Measurements from ENCODE around the gene ASB16.

The ASB16 gene

DNA sequence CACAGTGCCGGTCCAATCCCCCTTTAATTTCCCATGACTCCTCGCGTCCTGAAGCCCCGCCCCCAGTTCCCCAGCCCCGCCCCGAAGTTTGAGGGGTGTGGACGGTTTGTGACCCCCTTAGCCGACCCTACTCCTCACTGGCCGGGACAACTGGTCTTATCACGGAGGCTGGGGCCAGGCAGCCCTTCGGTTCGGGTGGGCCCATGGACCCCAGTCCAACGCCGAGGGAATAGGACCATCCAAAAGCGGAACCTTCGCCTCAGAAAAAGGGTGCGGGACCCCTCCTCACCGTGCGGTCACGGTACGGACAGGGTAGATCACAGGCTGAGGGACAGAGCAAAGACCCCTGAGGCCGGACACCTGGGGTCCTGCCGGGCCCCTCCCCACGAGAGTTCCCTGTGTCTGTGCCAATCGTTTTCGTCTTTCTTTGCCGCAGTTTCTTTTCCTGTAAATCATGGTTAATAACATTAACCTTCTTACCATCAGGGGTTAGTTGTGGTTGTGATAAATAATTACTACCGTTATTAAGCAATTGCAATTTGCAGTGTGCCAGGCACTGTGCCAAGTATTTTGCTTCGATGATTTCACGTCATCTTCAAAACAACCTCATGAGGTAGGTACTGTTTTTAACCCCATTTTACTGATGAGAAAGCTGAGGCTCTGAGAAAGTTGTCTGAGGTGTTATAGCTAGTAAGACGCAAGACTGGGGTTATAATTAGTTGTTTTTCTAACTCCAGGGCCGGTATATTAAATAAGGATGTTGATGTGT, 16.8 kb downstream of the ASB16 start:
- TF ChIP-seq, protein P1, sequence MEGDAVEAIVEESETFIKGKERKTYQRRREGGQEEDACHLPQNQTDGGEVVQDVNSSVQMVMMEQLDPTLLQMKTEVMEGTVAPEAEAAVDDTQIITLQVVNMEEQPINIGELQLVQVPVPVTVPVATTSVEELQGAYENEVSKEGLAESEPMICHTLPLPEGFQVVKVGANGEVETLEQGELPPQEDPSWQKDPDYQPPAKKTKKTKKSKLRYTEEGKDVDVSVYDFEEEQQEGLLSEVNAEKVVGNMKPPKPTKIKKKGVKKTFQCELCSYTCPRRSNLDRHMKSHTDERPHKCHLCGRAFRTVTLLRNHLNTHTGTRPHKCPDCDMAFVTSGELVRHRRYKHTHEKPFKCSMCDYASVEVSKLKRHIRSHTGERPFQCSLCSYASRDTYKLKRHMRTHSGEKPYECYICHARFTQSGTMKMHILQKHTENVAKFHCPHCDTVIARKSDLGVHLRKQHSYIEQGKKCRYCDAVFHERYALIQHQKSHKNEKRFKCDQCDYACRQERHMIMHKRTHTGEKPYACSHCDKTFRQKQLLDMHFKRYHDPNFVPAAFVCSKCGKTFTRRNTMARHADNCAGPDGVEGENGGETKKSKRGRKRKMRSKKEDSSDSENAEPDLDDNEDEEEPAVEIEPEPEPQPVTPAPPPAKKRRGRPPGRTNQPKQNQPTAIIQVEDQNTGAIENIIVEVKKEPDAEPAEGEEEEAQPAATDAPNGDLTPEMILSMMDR (IDR thresholded peaks at IDR 0.05; ENCODE audit: extremely low read depth, missing control alignments): no peak
- no peak for DNase-seq (ENCODE audit: low spot score)

DNA sequence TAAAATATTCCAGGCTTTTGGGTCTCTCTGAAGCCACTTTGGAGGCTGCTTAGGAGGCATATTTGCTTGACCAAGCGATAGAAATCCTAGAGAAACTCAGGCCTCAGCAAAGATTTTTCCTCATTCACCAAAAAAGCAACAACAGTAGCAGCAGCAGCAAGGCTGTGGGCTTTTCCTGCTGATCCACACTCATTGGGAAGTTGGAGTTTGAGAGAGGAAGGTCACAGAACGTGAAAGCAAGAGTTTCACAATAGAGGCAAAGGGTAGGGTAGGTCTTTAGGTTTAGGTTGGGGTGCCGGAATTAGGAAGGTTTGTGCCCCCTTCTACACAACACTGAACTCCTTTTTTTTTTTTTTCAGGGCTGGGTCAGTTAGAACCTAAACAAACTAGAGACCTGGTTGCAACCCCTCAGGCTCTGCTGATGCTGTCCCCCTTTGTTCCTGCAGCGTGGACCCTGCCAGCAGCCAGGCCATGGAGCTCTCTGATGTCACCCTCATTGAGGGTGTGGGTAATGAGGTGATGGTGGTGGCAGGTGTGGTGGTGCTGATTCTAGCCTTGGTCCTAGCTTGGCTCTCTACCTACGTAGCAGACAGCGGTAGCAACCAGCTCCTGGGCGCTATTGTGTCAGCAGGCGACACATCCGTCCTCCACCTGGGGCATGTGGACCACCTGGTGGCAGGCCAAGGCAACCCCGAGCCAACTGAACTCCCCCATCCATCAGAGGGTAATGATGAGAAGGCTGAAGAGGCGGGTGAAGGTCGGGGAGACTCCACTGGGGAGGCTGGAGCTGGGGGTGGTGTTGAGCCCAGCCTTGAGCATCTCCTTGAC, 18.3 kb downstream of the ASB16 start:
- DNase-seq (ENCODE audit: low spot score): no peak
- TF ChIP-seq, protein P1 (IDR thresholded peaks at IDR 0.05; ENCODE audit: extremely low read depth, missing control alignments): no peak

- DNase-seq (ENCODE audit: low spot score): no peak
- TF ChIP-seq, protein P1 (IDR thresholded peaks at IDR 0.05; ENCODE audit: extremely low read depth, missing control alignments): no peak
These were observed 20.0 kb downstream of the ASB16 start for GRCh38 chr17:44190481-44190880.

DNA sequence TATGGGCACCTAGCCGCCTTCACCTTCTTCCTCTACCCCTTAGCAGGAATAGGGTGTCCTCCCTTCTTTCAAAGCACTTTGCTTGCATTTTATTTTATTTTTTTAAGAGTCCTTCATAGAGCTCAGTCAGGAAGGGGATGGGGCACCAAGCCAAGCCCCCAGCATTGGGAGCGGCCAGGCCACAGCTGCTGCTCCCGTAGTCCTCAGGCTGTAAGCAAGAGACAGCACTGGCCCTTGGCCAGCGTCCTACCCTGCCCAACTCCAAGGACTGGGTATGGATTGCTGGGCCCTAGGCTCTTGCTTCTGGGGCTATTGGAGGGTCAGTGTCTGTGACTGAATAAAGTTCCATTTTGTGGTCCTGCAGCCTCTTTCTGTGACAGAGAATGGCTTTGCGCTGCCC, 20.9 kb downstream of the ASB16 start:
- DNase-seq (ENCODE audit: low spot score): no peak
- TF ChIP-seq, protein P1 (IDR thresholded peaks at IDR 0.05; ENCODE audit: extremely low read depth, missing control alignments): no peak

DNA sequence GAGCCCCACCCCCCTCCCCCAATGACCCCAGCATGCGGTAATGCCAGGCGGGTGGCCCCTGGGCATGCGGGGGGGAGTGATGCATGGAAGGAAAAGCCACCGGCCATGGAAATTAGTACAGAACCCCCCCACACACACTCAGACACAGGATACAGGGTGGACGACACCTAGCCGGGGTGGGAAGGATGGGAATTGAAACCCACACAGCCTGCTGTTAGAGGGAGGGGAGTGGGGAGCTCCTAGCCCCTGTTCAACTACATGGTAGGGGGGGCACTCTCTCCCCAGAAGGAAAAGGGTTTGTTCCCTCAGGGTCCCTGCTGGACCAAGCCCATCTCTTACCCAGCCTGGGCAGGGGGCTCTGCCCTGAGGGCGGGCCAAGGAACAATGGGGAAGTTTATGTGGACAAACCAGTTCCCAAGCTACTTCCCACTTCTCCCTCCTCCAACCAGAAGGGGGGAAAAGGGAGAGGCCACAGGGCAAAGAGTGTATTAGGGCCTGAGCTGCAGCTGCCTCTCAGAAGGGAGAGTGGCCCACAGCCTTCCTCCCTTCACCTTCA, 21.5 kb downstream of the ASB16 start:
- TF ChIP-seq, protein P1 (IDR thresholded peaks at IDR 0.05; ENCODE audit: extremely low read depth, missing control alignments): no peak
- no peak for DNase-seq (ENCODE audit: low spot score)

- DNase-seq (ENCODE audit: low spot score): no peak
- TF ChIP-seq, protein P1 (IDR thresholded peaks at IDR 0.05; ENCODE audit: extremely low read depth, missing control alignments): no peak
These were observed 22.2 kb downstream of the ASB16 start for GRCh38 chr17:44192750-44193149.

All from GM20000 (cell line).